ENCODE results near the gene TNFRSF1B.

The TNFRSF1B gene

DNA sequence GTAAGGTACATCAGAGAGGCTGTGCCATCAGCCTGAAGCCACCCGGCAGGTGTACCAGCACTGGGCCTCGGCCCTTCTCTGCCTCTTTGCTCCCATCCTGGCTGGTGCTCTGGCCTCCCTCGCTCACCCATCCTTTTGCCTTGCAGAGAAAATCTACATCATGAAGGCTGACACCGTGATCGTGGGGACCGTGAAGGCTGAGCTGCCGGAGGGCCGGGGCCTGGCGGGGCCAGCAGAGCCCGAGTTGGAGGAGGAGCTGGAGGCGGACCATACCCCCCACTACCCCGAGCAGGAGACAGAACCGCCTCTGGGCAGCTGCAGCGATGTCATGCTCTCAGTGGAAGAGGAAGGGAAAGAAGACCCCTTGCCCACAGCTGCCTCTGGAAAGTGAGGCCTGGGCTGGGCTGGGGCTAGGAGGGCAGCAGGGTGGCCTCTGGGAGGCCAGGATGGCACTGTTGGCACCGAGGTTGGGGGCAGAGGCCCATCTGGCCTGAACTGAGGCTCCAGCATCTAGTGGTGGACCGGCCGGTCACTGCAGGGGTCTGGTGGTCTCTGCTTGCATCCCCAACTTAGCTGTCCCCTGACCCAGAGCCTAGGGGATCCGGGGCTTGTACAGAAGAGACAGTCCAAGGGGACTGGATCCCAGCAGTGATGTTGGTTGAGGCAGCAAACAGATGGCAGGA is 24.5 kb upstream of the TNFRSF1B start:
- DNase-seq, result no peak

DNA sequence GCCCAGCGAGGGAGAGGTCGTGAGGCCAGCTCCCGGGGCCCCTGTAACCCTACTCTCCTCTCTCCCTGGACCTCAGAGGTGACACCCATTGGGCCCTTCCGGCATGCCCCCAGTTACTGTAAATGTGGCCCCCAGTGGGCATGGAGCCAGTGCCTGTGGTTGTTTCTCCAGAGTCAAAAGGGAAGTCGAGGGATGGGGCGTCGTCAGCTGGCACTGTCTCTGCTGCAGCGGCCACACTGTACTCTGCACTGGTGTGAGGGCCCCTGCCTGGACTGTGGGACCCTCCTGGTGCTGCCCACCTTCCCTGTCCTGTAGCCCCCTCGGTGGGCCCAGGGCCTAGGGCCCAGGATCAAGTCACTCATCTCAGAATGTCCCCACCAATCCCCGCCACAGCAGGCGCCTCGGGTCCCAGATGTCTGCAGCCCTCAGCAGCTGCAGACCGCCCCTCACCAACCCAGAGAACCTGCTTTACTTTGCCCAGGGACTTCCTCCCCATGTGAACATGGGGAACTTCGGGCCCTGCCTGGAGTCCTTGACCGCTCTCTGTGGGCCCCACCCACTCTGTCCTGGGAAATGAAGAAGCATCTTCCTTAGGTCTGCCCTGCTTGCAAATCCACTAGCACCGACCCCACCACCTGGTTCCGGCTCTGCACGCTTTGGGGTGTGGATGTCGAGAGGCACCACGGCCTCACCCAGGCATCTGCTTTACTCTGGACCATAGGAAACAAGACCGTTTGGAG is 23.7 kb upstream of the TNFRSF1B start:
- DNase-seq, result no peak

- DNase-seq, result no peak
Measured at GRCh38 chr1:12143631-12144155, 23.1 kb upstream of the TNFRSF1B start.

GRCh38 chr1:12144236-12144635 is 22.6 kb upstream of the TNFRSF1B start:
- no peak for DNase-seq

DNA sequence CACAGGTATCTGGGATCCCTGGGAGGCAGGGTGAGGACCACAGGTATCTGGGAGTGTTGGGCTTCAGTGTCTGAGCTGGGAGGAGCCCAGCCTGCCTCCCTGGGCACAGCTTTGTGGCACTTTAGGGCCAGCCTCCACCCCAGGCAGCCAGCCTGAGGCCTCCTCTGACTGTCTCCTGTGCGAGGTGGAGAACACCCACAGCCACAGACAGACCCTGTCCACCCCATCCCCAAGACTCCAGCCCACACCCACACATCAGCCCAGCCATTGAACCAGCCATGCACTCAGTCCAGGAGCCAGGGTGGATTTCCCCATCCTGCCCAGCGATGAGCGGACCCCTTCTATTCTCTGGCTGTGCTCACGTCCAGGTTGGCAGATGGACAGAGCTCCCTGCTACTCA is 21.8 kb upstream of the TNFRSF1B start:
- DNase-seq, result no peak

- no peak for DNase-seq
Measured at GRCh38 chr1:12145616-12146342, 21.0 kb upstream of the TNFRSF1B start.

- no peak for DNase-seq
Measured at GRCh38 chr1:12146343-12147112, 20.3 kb upstream of the TNFRSF1B start.

GRCh38 chr1:12147201-12147701 is 19.5 kb upstream of the TNFRSF1B start:
- DNase-seq, result no peak

DNA sequence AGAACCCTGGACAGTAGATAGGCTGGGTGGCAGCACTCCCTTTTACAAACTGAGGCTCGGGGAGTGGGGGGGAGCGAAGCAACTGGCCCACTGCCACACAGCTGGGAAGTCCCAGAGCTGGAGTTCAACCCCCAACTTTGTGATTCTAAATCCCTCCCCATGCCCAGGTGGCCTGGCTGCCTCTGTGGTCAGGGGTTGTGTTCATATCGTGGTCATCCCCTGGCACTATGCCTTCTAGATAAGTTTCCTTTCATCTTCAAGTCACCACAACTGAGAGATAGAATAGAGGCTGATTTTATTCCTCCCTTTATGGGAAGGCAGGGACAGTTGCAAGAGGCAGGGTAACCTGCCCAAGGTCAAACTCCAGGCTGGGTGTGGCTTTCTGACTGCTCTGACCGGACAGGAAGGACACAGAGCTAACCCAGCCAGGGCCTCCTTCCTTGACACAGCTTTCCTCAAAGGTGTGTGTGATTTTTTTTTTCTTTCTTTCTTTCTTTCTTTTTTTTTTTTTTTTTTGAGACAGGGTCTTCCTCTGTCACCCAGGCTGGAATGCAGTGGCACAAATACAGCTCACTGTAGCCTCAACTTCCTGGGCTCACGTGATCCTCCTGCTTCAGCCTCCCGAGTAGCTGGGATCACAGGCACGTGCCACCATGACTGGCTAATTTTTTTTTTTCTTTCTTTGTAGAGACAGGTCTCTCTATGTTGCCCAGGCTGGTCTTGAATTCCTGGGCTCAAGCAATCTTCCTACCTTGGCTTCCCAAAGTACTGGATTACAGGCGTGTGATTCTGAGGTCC is 18.4 kb upstream of the TNFRSF1B start:
- no peak for DNase-seq

DNA sequence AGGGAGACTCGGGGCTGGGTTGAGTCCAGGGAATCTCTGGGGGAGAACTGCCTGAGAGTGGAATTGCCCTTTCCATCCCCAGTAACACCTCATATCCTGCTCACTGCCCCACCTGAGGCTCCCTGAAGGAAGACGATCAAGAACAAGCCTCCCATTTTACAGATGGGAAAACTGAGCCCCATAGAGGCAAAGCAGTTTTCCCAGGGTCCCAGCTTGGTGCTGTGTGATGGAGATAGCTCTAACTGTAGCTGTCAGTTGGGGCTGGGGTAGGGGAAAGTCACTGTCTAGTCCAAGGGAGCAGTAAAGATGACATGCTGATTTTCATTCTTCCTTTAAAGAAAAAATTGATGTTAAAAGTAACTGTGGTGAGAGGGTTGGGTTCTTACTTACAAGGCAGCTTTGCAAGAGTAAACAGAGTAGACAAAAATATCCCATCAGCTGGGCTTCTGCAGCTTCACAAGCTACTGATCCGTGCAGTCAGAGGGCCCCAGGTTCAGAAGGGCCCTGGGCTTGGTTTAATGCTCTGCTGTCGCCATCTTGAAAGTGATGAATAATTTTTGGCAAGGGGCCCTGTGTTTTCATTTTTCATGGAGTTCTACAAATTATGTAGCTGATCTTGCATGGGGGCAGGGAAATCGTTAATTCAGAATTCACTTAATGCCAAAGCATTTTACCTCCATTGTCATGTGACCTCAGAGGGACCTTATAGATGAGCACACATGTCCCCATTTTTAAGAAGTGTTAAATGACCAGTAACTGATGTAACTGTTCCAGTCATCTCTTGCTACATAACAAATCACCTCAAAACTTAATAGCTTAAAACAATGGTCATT is 17.6 kb upstream of the TNFRSF1B start:
- DNase-seq, result no peak

- DNase-seq, result no peak
Measured at GRCh38 chr1:12149791-12150175, 17.0 kb upstream of the TNFRSF1B start.

DNA sequence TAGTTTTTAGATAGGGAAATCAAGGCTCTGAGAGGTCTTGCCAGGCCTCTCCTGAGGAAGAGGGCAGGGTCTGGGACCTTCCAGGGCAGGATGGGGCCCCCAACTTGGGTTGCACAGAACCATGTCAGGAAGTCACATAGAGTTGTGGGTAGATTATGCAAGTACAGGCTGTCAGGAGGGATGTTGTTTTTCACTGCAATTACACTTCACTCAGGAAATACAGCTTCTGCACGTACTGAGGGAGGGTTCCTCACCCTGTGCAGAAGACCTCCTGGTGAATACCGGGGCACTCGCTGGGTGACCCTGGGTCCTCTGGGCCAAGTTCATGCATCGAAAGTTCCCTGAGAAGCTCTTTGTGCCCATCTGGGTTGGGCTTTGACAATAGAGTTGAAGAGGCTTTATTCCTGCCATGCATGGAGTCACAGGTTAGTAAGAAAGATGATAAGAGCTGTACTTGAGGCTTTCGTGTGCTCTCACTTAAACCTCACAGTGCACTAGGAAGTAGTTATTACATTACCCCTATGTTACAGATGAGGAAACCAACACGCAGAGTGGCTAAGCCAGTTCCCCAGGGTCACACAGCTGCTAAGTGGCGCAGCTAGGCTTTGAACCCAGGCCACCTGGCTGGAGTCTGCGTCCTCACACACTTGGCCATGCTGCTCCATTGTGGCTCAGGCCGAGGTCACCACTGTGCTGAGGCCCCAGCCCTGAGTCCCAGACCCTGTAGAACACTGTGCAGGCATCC is 16.2 kb upstream of the TNFRSF1B start:
- DNase-seq, result no peak

- no peak for DNase-seq
Measured at GRCh38 chr1:12151465-12151864, 15.3 kb upstream of the TNFRSF1B start.

- no peak for DNase-seq
Measured at GRCh38 chr1:12152113-12152891, 14.5 kb upstream of the TNFRSF1B start.

GRCh38 chr1:12153181-12153785 is 13.5 kb upstream of the TNFRSF1B start:
- DNase-seq, result no peak

- no peak for DNase-seq
Measured at GRCh38 chr1:12155328-12155727, 11.5 kb upstream of the TNFRSF1B start.

- no peak for DNase-seq
Measured at GRCh38 chr1:12157366-12158231, 9.2 kb upstream of the TNFRSF1B start.

Data from NCI-H146 (cell line).